ENCODE measurements around the gene STKLD1. TPM values are rescaled to one million over a fixed set of nuclear protein-coding genes. Genes with fewer than 3 reads are reported as not detected.
"Not testable (repeated sequence)": the region's sequence is repeated elsewhere in the genome, so short reads cannot be mapped to it uniquely, and the experiment has no call there.

The STKLD1 gene
- total and polyA plus RNA-seq, 2 donors (not counting 1 experiment from before 2014, with no cell fraction given), result 0.18 to 1.1 TPM

GRCh38 chr9:133390713-133391112 lies 14.5 kb downstream of the STKLD1 start:
- Mint-ChIP-seq H3K4me1 (no peaks in the 10 kb centered on the region), H3K9me3 (ENCODE audit: insufficient read depth) (no peaks in the 10 kb centered on the region), H3K27me3 (peaks cover 8% of the 10 kb centered on the region), H3K27ac (no peak overlapping the region), H3K4me3 (no peak overlapping the region)
- Histone ChIP-seq H3K79me2 (ENCODE audit: control insufficient read depth, insufficient read depth, low read length) (no peaks in the 10 kb centered on the region), H2AFZ (ENCODE audit: insufficient read depth, low read depth, low read length, poor library complexity, severe bottlenecking) (no peak overlapping the region), H3K27ac (ENCODE audit: low read length in 2 of 2) (no peak overlapping the region), H4K20me1 (ENCODE audit: control insufficient read depth, insufficient read depth, low read length, poor library complexity, severe bottlenecking) (no peaks in the 10 kb centered on the region), H3K4me3 (ENCODE audit: control extremely low read depth in 1 of 5, extremely low read depth in 1 of 5, insufficient read depth in 1 of 5, low read depth in 2 of 5, low read length in 4 of 5) (no peak overlapping the region), H3K36me3 (replicated peaks in 1 of 2; ENCODE audit: control extremely low read depth in 1 of 2, control insufficient read depth in 1 of 2, extremely low read depth in 1 of 2, insufficient read depth in 2 of 2, low read length in 1 of 2) (no peaks in the 10 kb centered on the region), H3K4me2 (replicated peaks; ENCODE audit: low read depth, low read length, poor library complexity, severe bottlenecking) (no peak overlapping the region), H3K4me1 (ENCODE audit: control insufficient read depth in 2 of 2, insufficient read depth in 2 of 2, low read length in 2 of 2) (no peaks in the 10 kb centered on the region), H3K9me3 (ENCODE audit: control extremely low read depth in 1 of 3, control insufficient read depth in 2 of 3, insufficient read depth in 1 of 3, low read length in 2 of 3) (no peaks in the 10 kb centered on the region), H3K9ac (ENCODE audit: low read length) (no peak overlapping the region), H3K27me3 (replicated peaks in 1 of 4; ENCODE audit: control extremely low read depth in 1 of 4, control insufficient read depth in 3 of 4, insufficient read depth in 4 of 4, low read length in 3 of 4) (peaks cover 0 to 12% (median 0%) of the 10 kb centered on the region in 4 experiments)
- ChIA-PET CTCF (no interaction called here), POLR2A (no interaction called here)
- 93% methylated on average over 7 of the region's 7 CpGs for WGBS (ENCODE audit: insufficient coverage)
- no peak for TF ChIP-seq EZH2 (IDR thresholded peaks at IDR 0.05; ENCODE audit: borderline replicate concordance, insufficient read depth, low read depth, low read length, poor library complexity, severe bottlenecking)
- TF ChIP-seq CTCF (IDR thresholded peaks at IDR 0.05), result no peak
- ATAC-seq (ENCODE audit: low read depth) (no peak), DNase-seq (no peak)
- intact Hi-C loops (cut with micrococcal nuclease), result no loop called here

GRCh38 chr9:133391449-133391848 lies 15.3 kb downstream of the STKLD1 start:
- H3K9me3 ChIP-seq (ENCODE audit: control extremely low read depth in 1 of 3, control insufficient read depth in 2 of 3, insufficient read depth in 1 of 3, low read length in 2 of 3); H3K9ac ChIP-seq (ENCODE audit: low read length); CTCF ChIA-PET; H3K27ac Mint-ChIP-seq; H2AFZ ChIP-seq (ENCODE audit: insufficient read depth, low read depth, low read length, poor library complexity, severe bottlenecking); intact Hi-C loops (cut with micrococcal nuclease); H3K4me3 ChIP-seq (ENCODE audit: control extremely low read depth in 1 of 5, extremely low read depth in 1 of 5, insufficient read depth in 1 of 5, low read depth in 2 of 5, low read length in 4 of 5); DNase-seq; POLR2A ChIA-PET; H3K79me2 ChIP-seq (ENCODE audit: control insufficient read depth, insufficient read depth, low read length); H3K4me3 Mint-ChIP-seq; H3K4me1 ChIP-seq (ENCODE audit: control insufficient read depth in 2 of 2, insufficient read depth in 2 of 2, low read length in 2 of 2); H3K9me3 Mint-ChIP-seq (ENCODE audit: insufficient read depth); H3K36me3 ChIP-seq (replicated peaks in 1 of 2; ENCODE audit: control extremely low read depth in 1 of 2, control insufficient read depth in 1 of 2, extremely low read depth in 1 of 2, insufficient read depth in 2 of 2, low read length in 1 of 2); ATAC-seq (ENCODE audit: low read depth); H3K4me1 Mint-ChIP-seq; H4K20me1 ChIP-seq (ENCODE audit: control insufficient read depth, insufficient read depth, low read length, poor library complexity, severe bottlenecking); H3K27ac ChIP-seq (ENCODE audit: low read length in 2 of 2); H3K4me2 ChIP-seq (replicated peaks; ENCODE audit: low read depth, low read length, poor library complexity, severe bottlenecking); H3K27me3 Mint-ChIP-seq: not testable (repeated sequence)
- WGBS (ENCODE audit: insufficient coverage), result no CpG with 5 or more reads among the region's 4 CpGs
- peaks cover 0 to 12% (median 0%) of the 10 kb centered on the region in 4 experiments for H3K27me3 ChIP-seq (replicated peaks in 1 of 4; ENCODE audit: control extremely low read depth in 1 of 4, control insufficient read depth in 3 of 4, insufficient read depth in 4 of 4, low read length in 3 of 4)

GRCh38 chr9:133392308-133392707 lies 16.1 kb downstream of the STKLD1 start:
- H2AFZ ChIP-seq (ENCODE audit: insufficient read depth, low read depth, low read length, poor library complexity, severe bottlenecking); H4K20me1 ChIP-seq (ENCODE audit: control insufficient read depth, insufficient read depth, low read length, poor library complexity, severe bottlenecking); H3K27ac ChIP-seq (ENCODE audit: low read length in 2 of 2); POLR2A ChIA-PET; CTCF ChIA-PET; H3K9ac ChIP-seq (ENCODE audit: low read length); DNase-seq; H3K36me3 ChIP-seq (replicated peaks in 1 of 2; ENCODE audit: control extremely low read depth in 1 of 2, control insufficient read depth in 1 of 2, extremely low read depth in 1 of 2, insufficient read depth in 2 of 2, low read length in 1 of 2); H3K4me1 ChIP-seq (ENCODE audit: control insufficient read depth in 2 of 2, insufficient read depth in 2 of 2, low read length in 2 of 2); H3K79me2 ChIP-seq (ENCODE audit: control insufficient read depth, insufficient read depth, low read length); H3K4me3 Mint-ChIP-seq; H3K4me2 ChIP-seq (replicated peaks; ENCODE audit: low read depth, low read length, poor library complexity, severe bottlenecking); H3K27me3 Mint-ChIP-seq; H3K9me3 ChIP-seq (ENCODE audit: control extremely low read depth in 1 of 3, control insufficient read depth in 2 of 3, insufficient read depth in 1 of 3, low read length in 2 of 3); ATAC-seq (ENCODE audit: low read depth); intact Hi-C loops (cut with micrococcal nuclease); H3K27ac Mint-ChIP-seq; H3K4me1 Mint-ChIP-seq; H3K4me3 ChIP-seq (ENCODE audit: control extremely low read depth in 1 of 5, extremely low read depth in 1 of 5, insufficient read depth in 1 of 5, low read depth in 2 of 5, low read length in 4 of 5); H3K9me3 Mint-ChIP-seq (ENCODE audit: insufficient read depth): not testable (repeated sequence)
- 94% methylated on average over 3 of the region's 3 CpGs for WGBS (ENCODE audit: insufficient coverage)
- peaks cover 0 to 12% (median 0%) of the 10 kb centered on the region in 4 experiments for H3K27me3 ChIP-seq (replicated peaks in 1 of 4; ENCODE audit: control extremely low read depth in 1 of 4, control insufficient read depth in 3 of 4, insufficient read depth in 4 of 4, low read length in 3 of 4)
